MM.1S (cell line): Measurements from ENCODE around the gene SLC1A2.

Experiments used
- DNase-seq: peaks from one replicate; pipeline ENCODE4 v3.0.0-alpha.2; 2015
- H2AFZ ChIP-seq: fragments of 300-600 bp; sonication (generic); 2 replicates; pipeline ENCODE4 v1.6.0; 2016; ENCODE audit warnings: antibody characterized with exemption, low read length
- H3F3A ChIP-seq: fragments of 300-600 bp; sonication (generic); 2 replicates; pipeline ENCODE4 v1.6.1; 2016; ENCODE audit warnings: mild to moderate bottlenecking, antibody characterized with exemption, low read length, moderate library complexity, mixed read lengths; ENCODE audit not compliant: insufficient read depth
- H3K27ac ChIP-seq: fragments of 300-600 bp; sonication (generic); 2 replicates; pipeline ENCODE4 v1.5.1; 2016; ENCODE audit warnings: mild to moderate bottlenecking, low read length
- H3K27me3 ChIP-seq: fragments of 300-600 bp; sonication (generic); replicated peaks from 2 replicates; pipeline ENCODE4 v1.6.0; 2016; ENCODE audit warnings: low read length; ENCODE audit not compliant: insufficient read depth
- H3K36me3 ChIP-seq: fragments of 300-600 bp; sonication (generic); replicated peaks from 2 replicates; pipeline ENCODE4 v1.6.1; 2016; ENCODE audit warnings: mild to moderate bottlenecking, low read length, mixed read lengths; ENCODE audit not compliant: insufficient read depth
- H3K4me1 ChIP-seq: fragments of 300-600 bp; sonication (generic); 2 replicates; pipeline ENCODE4 v1.6.1; 2016; ENCODE audit warnings: low read length, mixed read lengths
- H3K4me2 ChIP-seq: fragments of 300-600 bp; sonication (generic); 2 replicates; pipeline ENCODE4 v1.6.0; 2016; ENCODE audit warnings: low read depth, low read length
- H3K4me3 ChIP-seq: fragments of 300-600 bp; sonication (generic); 2 replicates; pipeline ENCODE4 v1.5.1; 2016; ENCODE audit warnings: low read length, mixed read lengths
- H3K79me2 ChIP-seq: fragments of 300-600 bp; sonication (generic); 2 replicates; pipeline ENCODE4 v1.6.1; 2016; ENCODE audit warnings: mixed run types, low read length, mixed read lengths
- H3K9ac ChIP-seq: fragments of 300-600 bp; sonication (generic); 2 replicates; pipeline ENCODE4 v1.6.1; 2016; ENCODE audit warnings: low read length, mixed read lengths
- H3K9me2 ChIP-seq: fragments of 300-600 bp; sonication (generic); replicated peaks from 2 replicates; pipeline ENCODE4 v1.6.1; 2016; ENCODE audit warnings: mild to moderate bottlenecking, low read length, mixed read lengths; ENCODE audit not compliant: insufficient read depth
- H3K9me3 ChIP-seq: fragments of 300-600 bp; sonication (generic); replicated peaks from 2 replicates; pipeline ENCODE4 v1.6.1; 2016; ENCODE audit warnings: mild to moderate bottlenecking, low read length, mixed read lengths; ENCODE audit not compliant: insufficient read depth
- H4K20me1 ChIP-seq: fragments of 300-600 bp; sonication (generic); 2 replicates; pipeline ENCODE4 v1.6.1; 2016; ENCODE audit warnings: mild to moderate bottlenecking, low read length, moderate library complexity, mixed read lengths; ENCODE audit not compliant: insufficient read depth
- EZH2 ChIP-seq: fragments of 300-600 bp; sonication (generic); optimal IDR thresholded peaks from 2 replicates; pipeline ENCODE3; 2017; ENCODE audit warnings: low read depth, mild to moderate bottlenecking, antibody characterized with exemption, low read length, mixed read lengths
- EZH2phosphoT487 ChIP-seq: fragments of 300-600 bp; sonication (generic); IDR thresholded peaks from 2 replicates; pipeline ENCODE4 v1.6.1; 2018; ENCODE audit warnings: antibody characterized with exemption, low read length
- TF ChIP-seq, protein P1 (sequence below): fragments of 300-600 bp; sonication (generic); IDR thresholded peaks from 2 replicates; pipeline ENCODE4 v1.5.1; 2016; ENCODE audit warnings: antibody characterized with exemption, low read length, mixed read lengths

SLC1A2 gene

DNA sequence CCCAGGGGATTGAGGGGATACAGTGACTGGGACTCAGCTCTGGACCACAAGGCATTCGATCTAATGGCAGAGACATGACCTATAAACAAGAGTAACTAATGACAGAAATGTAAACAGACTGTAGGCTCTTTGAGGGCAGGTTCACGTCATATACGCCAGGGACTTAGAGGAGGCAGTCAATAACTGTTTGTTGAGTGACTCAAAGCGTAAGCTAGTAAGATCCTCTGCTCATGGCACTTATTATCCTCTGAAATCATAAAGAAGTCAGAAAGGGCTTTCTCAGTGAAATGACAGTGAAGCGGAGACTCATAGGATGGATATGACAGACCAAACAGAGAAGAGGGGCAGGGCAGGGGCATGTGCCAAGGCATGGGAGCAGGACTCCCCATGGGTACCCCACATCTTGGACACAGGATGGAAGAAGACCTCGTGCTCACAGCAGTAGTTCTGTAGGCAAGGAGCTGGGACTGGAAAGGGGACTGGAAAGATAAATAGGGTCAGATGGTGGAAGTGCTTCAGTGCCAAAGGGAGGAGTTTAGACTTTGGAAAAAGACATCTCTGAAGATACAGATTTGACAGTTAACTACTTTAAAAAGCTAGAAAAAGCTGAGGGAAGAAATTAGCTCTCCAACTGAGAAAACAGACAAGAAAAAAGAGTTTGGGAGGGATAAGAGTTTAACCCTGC, 72.7 kb downstream of the SLC1A2 start:
- Histone ChIP-seq H3F3A (no peaks in the 10 kb centered on the region), H3K4me2 (no peak overlapping the region), H4K20me1 (no peaks in the 10 kb centered on the region), H3K27ac (no peak overlapping the region), H3K9me2 (no peaks in the 10 kb centered on the region), H3K36me3 (no peaks in the 10 kb centered on the region), H3K4me1 (peaks cover 5% of the 10 kb centered on the region; the same call in 1 of the 2 replicates), H3K9ac (no peak overlapping the region), H2AFZ (no peak overlapping the region), H3K27me3 (no peaks in the 10 kb centered on the region), H3K4me3 (no peak overlapping the region), H3K9me3 (no peaks in the 10 kb centered on the region), H3K79me2 (no peaks in the 10 kb centered on the region)
- no peak for DNase-seq
- TF ChIP-seq EZH2phosphoT487 (no peak), EZH2 (no peak)
- TF ChIP-seq, protein P1, sequence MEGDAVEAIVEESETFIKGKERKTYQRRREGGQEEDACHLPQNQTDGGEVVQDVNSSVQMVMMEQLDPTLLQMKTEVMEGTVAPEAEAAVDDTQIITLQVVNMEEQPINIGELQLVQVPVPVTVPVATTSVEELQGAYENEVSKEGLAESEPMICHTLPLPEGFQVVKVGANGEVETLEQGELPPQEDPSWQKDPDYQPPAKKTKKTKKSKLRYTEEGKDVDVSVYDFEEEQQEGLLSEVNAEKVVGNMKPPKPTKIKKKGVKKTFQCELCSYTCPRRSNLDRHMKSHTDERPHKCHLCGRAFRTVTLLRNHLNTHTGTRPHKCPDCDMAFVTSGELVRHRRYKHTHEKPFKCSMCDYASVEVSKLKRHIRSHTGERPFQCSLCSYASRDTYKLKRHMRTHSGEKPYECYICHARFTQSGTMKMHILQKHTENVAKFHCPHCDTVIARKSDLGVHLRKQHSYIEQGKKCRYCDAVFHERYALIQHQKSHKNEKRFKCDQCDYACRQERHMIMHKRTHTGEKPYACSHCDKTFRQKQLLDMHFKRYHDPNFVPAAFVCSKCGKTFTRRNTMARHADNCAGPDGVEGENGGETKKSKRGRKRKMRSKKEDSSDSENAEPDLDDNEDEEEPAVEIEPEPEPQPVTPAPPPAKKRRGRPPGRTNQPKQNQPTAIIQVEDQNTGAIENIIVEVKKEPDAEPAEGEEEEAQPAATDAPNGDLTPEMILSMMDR: no peak

DNA sequence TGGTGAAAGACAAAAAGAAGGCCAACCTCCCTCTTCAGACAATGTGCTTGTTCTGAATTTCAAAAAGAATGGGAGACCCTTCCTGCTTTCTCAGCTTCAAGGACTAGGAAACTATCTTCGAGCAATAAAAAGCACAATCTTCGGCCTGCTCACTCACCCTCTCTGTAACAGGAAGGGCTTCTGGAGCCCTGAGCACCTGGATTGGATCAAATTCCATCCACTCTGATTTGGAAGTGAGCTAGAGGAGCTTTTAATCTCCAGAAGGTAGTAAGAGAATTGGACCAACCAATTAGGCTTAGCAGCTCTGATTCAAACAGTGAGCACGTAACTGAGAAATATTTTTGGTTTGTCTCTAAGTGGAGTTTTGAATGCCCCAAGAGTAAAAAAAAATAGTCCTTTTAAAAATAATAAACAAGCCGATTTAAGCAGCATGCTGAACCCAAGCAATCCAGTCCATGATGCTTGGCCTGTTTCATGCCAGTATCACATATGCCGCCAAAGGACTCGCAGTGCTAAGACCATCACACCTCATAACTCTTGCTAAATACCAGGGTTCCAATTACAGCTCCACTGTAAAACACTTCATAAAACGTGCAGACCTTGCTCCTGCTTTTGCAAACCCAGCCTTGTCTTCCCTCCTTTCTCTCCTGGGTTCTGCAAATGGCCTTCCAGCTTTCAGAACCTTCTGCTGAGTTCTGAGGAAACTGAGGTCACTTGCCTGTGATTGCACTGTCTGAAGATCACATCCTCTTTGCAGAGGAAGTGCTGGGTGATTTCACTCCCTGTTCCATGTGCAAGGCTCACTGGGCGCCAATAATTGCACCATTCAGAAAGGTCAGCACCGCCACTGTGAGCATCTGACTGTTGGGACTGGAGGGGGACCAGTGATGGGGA, 74.4 kb downstream of the SLC1A2 start:
- Histone ChIP-seq H3K4me3 (no peak overlapping the region), H3K27me3 (no peaks in the 10 kb centered on the region), H3K9me2 (no peaks in the 10 kb centered on the region), H3K79me2 (no peaks in the 10 kb centered on the region), H3K9ac (no peak overlapping the region), H2AFZ (no peak overlapping the region), H3F3A (no peaks in the 10 kb centered on the region), H3K4me1 (peaks cover 5% of the 10 kb centered on the region; the same call in 1 of the 2 replicates), H3K27ac (no peak overlapping the region), H4K20me1 (no peaks in the 10 kb centered on the region), H3K9me3 (no peaks in the 10 kb centered on the region), H3K36me3 (no peaks in the 10 kb centered on the region), H3K4me2 (no peak overlapping the region)
- TF ChIP-seq EZH2 (no peak), EZH2phosphoT487 (no peak)
- TF ChIP-seq, protein P1: no peak
- DNase-seq: no peak

DNA sequence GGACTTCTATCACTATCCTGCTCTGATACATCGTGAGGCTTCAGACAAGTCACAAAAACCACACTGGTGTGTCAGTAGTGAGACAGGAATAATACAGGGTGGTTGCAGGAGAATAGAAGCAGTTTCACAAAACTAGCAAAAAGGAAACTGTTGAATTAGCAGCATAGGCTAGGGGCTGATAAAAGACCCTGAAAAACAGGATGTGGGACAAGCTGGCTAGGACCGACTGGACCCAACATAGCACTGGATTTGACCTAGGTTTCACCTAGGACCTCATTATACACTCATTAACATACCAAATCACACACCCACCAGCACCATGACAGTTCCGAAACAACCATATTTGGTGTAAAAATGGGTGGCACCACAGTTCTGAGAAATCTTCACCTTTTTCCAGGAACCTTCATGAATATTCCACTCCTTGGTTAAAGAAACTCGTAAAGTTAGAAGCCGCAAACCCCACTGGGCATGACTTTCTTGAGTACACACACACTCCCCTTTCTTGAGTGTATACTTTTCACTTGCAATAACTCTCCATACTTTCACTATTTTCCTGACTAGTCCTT, 76.2 kb downstream of the SLC1A2 start:
- DNase-seq: peak; percentile 26
- no peaks in the 10 kb centered on the region for H3K36me3 ChIP-seq
- H3F3A ChIP-seq: no peaks in the 10 kb centered on the region
- no peak overlapping the region for H3K4me2 ChIP-seq
- no peaks in the 10 kb centered on the region for H4K20me1 ChIP-seq
- H3K27ac ChIP-seq: no peak overlapping the region
- no peak for TF ChIP-seq EZH2
- TF ChIP-seq, protein P1: no peak
- no peak for TF ChIP-seq EZH2phosphoT487
- peaks cover 5% of the 10 kb centered on the region; the same call in 1 of the 2 replicates for H3K4me1 ChIP-seq
- H3K4me3 ChIP-seq: no peak overlapping the region
- H3K9me2 ChIP-seq: no peaks in the 10 kb centered on the region
- H3K9me3 ChIP-seq: no peaks in the 10 kb centered on the region
- H2AFZ ChIP-seq: no peak overlapping the region
- H3K79me2 ChIP-seq: no peaks in the 10 kb centered on the region
- H3K9ac ChIP-seq: no peak overlapping the region
- no peaks in the 10 kb centered on the region for H3K27me3 ChIP-seq
